Measurements from ENCODE around the gene ZCCHC24. TPM values are rescaled to one million over a fixed set of nuclear protein-coding genes. Genes with fewer than 3 reads are reported as not detected.

The ZCCHC24 gene
- total RNA-seq, 2 experiments from 2014 or later = 0.98 to 2.2 TPM

- no peak for DNase-seq (ENCODE audit: low spot score)
- Histone ChIP-seq H3K27ac (ENCODE audit: low read depth, low read length, poor library complexity, severe bottlenecking) (no peak overlapping the region), H3K4me1 (ENCODE audit: insufficient read depth, low read length, poor library complexity, severe bottlenecking) (no peaks in the 10 kb centered on the region), H3K36me3 (ENCODE audit: insufficient read depth, low read length) (no peaks in the 10 kb centered on the region), H3K4me3 (ENCODE audit: low read depth, low read length, poor library complexity, severe bottlenecking) (no peak overlapping the region), H3K4me2 (ENCODE audit: low read length) (no peak overlapping the region), H3K79me2 (ENCODE audit: insufficient read depth, low read depth, low read length) (no peaks in the 10 kb centered on the region), H3K9me3 (ENCODE audit: low read length) (no peaks in the 10 kb centered on the region), H4K20me1 (ENCODE audit: insufficient read depth, low read length) (no peaks in the 10 kb centered on the region), H2AFZ (ENCODE audit: low read length) (no peak overlapping the region), H3K9me2 (ENCODE audit: insufficient read depth, low read length) (no peaks in the 10 kb centered on the region)
- no TSS peak for BruUV-seq (replicated peaks)
- no peak for TF ChIP-seq EZH2phosphoT487 (IDR thresholded peaks at IDR 0.05; ENCODE audit: borderline replicate concordance, low read depth, low read length)
- TF ChIP-seq CTCF (conservative IDR thresholded peaks at IDR 0.05; ENCODE audit: low read length) = no peak
- intact Hi-C loops (cut with micrococcal nuclease; ENCODE audit: unreplicated experiment) = no loop called here
- ChIA-PET POLR2A (no interaction called here), CTCF (ENCODE audit: unreplicated experiment) (no interaction called here)
Observed at GRCh38 chr10:79475877-79476276, 30.5 kb upstream of the ZCCHC24 start.

- POLR2A ChIA-PET = no interaction called here
Observed at GRCh38 chr10:79475119-79475653, 29.8 kb upstream of the ZCCHC24 start.

More at GRCh38 chr10:79475119-79475653, 29.8 kb upstream of the ZCCHC24 start:
- no TSS peak for BruUV-seq (replicated peaks)
- Histone ChIP-seq H2AFZ (ENCODE audit: low read length) (no peak overlapping the region), H3K4me3 (ENCODE audit: low read depth, low read length, poor library complexity, severe bottlenecking) (no peak overlapping the region), H3K36me3 (ENCODE audit: insufficient read depth, low read length) (no peaks in the 10 kb centered on the region), H4K20me1 (ENCODE audit: insufficient read depth, low read length) (no peaks in the 10 kb centered on the region), H3K4me1 (ENCODE audit: insufficient read depth, low read length, poor library complexity, severe bottlenecking) (no peaks in the 10 kb centered on the region), H3K9me2 (ENCODE audit: insufficient read depth, low read length) (no peaks in the 10 kb centered on the region), H3K79me2 (ENCODE audit: insufficient read depth, low read depth, low read length) (no peaks in the 10 kb centered on the region), H3K9me3 (ENCODE audit: low read length) (no peaks in the 10 kb centered on the region), H3K4me2 (ENCODE audit: low read length) (no peak overlapping the region), H3K27ac (ENCODE audit: low read depth, low read length, poor library complexity, severe bottlenecking) (no peak overlapping the region)
- intact Hi-C loops (cut with micrococcal nuclease; ENCODE audit: unreplicated experiment) = no loop called here
- no peak for TF ChIP-seq EZH2phosphoT487 (IDR thresholded peaks at IDR 0.05; ENCODE audit: borderline replicate concordance, low read depth, low read length)
- no peak for TF ChIP-seq CTCF (conservative IDR thresholded peaks at IDR 0.05; ENCODE audit: low read length)
- CTCF ChIA-PET (ENCODE audit: unreplicated experiment) = no interaction called here
- DNase-seq (ENCODE audit: low spot score) = no peak

Data from OCI-LY7 (cell line).